Measurements from ENCODE around the gene CHGA.

Gene CHGA

GRCh38 chr14:92905667-92906066, 17.3 kb upstream of the CHGA start:
- FAIRE-seq: no peak

GRCh38 chr14:92906420-92906819, 16.5 kb upstream of the CHGA start:
- no peak for FAIRE-seq

GRCh38 chr14:92906823-92907222, 16.1 kb upstream of the CHGA start:
- no peak for FAIRE-seq

GRCh38 chr14:92907316-92907911, 15.5 kb upstream of the CHGA start:
- FAIRE-seq: no peak

GRCh38 chr14:92914087-92914656, 8.8 kb upstream of the CHGA start:
- FAIRE-seq: no peak

GRCh38 chr14:92916201-92916600, 6.7 kb upstream of the CHGA start:
- no peak for FAIRE-seq

GRCh38 chr14:92917041-92917940, 5.7 kb upstream of the CHGA start:
- FAIRE-seq: no peak

- no peak for FAIRE-seq
Measured at GRCh38 chr14:92917956-92918355, 5.0 kb upstream of the CHGA start.

- no peak for FAIRE-seq
Measured at GRCh38 chr14:92920001-92920400, 2.9 kb upstream of the CHGA start.

- no peak for FAIRE-seq
Measured at GRCh38 chr14:92922155-92922735, 705 bp upstream of the CHGA start.

GRCh38 chr14:92923744-92924103, 774 bp downstream of the CHGA start:
- no peak for FAIRE-seq

- no peak for FAIRE-seq
Measured at GRCh38 chr14:92924247-92924646, 1.3 kb downstream of the CHGA start.

GRCh38 chr14:92925446-92925845, 2.5 kb downstream of the CHGA start:
- no peak for FAIRE-seq

GRCh38 chr14:92926180-92926845, 3.4 kb downstream of the CHGA start:
- no peak for FAIRE-seq

- FAIRE-seq: no peak
Measured at GRCh38 chr14:92926931-92927330, 4.0 kb downstream of the CHGA start.

GRCh38 chr14:92927349-92928257, 4.7 kb downstream of the CHGA start:
- FAIRE-seq: no peak

- no peak for FAIRE-seq
Measured at GRCh38 chr14:92928258-92928629, 5.3 kb downstream of the CHGA start.

GRCh38 chr14:92928961-92929688, 6.2 kb downstream of the CHGA start:
- no peak for FAIRE-seq

GRCh38 chr14:92929689-92930608, 7.0 kb downstream of the CHGA start:
- FAIRE-seq: no peak

All from colon (tissue), 2 donors.